Pericardium fibroblast (primary cell): ENCODE results near the gene SPRR1A. TPM values are rescaled to one million over a fixed set of nuclear protein-coding genes. Genes with fewer than 3 reads are reported as not detected.

ENCODE experiments used
- total RNA-seq: library from RNA; depleted of rRNA; stranded (reverse); fragments of >200 nt; gene quantifications from 2 replicates; pipeline ENCODE4 v1.2.3, GENCODE V29; 2015

Gene SPRR1A
- not detected in 2 replicates for total RNA-seq

GRCh38 chr1:152983743-152984142, at the start of gene SPRR1A:
Gene SPRR1A (plus strand): TSS chr1:152984081. CDS start chr1:152985231, 1,150 bp downstream.

GRCh38 chr1:152946651-152947256, 37.1 kb upstream of the SPRR1A start, which contains the start of gene SPRR5:
Gene SPRR5 (plus strand): TSS chr1:152947206. CDS start chr1:152948555, 1,349 bp downstream.

GRCh38 chr1:152970495-152970894, 13.4 kb upstream of the SPRR1A start, which contains the start of gene SPRR4:
Gene SPRR4 (plus strand): TSS chr1:152970648. CDS start chr1:152971891, 1,243 bp downstream.

GRCh38 chr1:153001382-153001781, 17.5 kb downstream of the SPRR1A start, which contains the start of gene SPRR3:
Gene SPRR3 (plus strand): TSS chr1:153001749. CDS start chr1:153003021, 1,272 bp downstream.

GRCh38 chr1:153030895-153031294, 47.0 kb downstream of the SPRR1A start, which contains the start of gene SPRR1B:
Gene SPRR1B (plus strand): TSS chr1:153031203. CDS start chr1:153032346, 1,143 bp downstream.

Other genes starting within 250 kb of the SPRR1A start
- not detected in 2 replicates for gene KPRP, start 226.1 kb upstream of the SPRR1A start, total RNA-seq
- not detected in 2 replicates for gene LCE1F, start 208.9 kb upstream of the SPRR1A start, total RNA-seq
- gene LCE1E, start 197.8 kb upstream of the SPRR1A start, total RNA-seq, result not detected in 2 replicates
- not detected in 2 replicates for gene LCE1D, start 187.4 kb upstream of the SPRR1A start, total RNA-seq
- gene LCE1C, start 177.4 kb upstream of the SPRR1A start, total RNA-seq, result not detected in 2 replicates
- gene LCE1B, start 172.1 kb upstream of the SPRR1A start, total RNA-seq, result not detected in 2 replicates
- not detected in 2 replicates for gene LCE1A, start 156.6 kb upstream of the SPRR1A start, total RNA-seq
- gene LCE6A, start 141.2 kb upstream of the SPRR1A start, total RNA-seq, result not detected in 2 replicates
- gene LCE7A, start 124.1 kb upstream of the SPRR1A start, total RNA-seq, result not detected in 2 replicates
- gene SMCP, start 105.8 kb upstream of the SPRR1A start, total RNA-seq, result not detected in 2 replicates
- gene IVL, start 75.5 kb upstream of the SPRR1A start, total RNA-seq, result not detected in 2 replicates
- gene SPRR5, start 36.9 kb upstream of the SPRR1A start, total RNA-seq, result not detected in 2 replicates
- not detected in 2 replicates for gene SPRR4, start 13.4 kb upstream of the SPRR1A start, total RNA-seq
- gene SPRR3, start 17.7 kb downstream of the SPRR1A start, total RNA-seq, result not detected in 2 replicates
- gene SPRR1B, start 47.1 kb downstream of the SPRR1A start, total RNA-seq, result not detected in 2 replicates
- not detected in 2 replicates for gene SPRR2D, start 57.0 kb downstream of the SPRR1A start, total RNA-seq
- gene SPRR2A, start 73.4 kb downstream of the SPRR1A start, total RNA-seq, result not detected in 2 replicates
- not detected in 2 replicates for gene SPRR2B, start 87.5 kb downstream of the SPRR1A start, total RNA-seq
- gene SPRR2E, start 110.4 kb downstream of the SPRR1A start, total RNA-seq, result not detected in 2 replicates
- not detected in 2 replicates for gene SPRR2F, start 129.4 kb downstream of the SPRR1A start, total RNA-seq
- not detected in 2 replicates for gene SPRR2G, start 166.8 kb downstream of the SPRR1A start, total RNA-seq
- gene LELP1, start 219.3 kb downstream of the SPRR1A start, total RNA-seq, result not detected in 2 replicates
- 0.12 TPM in 1 of 2 replicates, not detected in the other for gene PRR9, start 233.5 kb downstream of the SPRR1A start, total RNA-seq